Uterus (tissue), 2 donors: Measurements from ENCODE around the gene DACT2.

Experiments used
- CTCF ChIP-seq, 4 experiments: fragments of 200-600 bp in 2 of 4; fragments of 450-650 bp in 2 of 4; sonication (generic) in 2 of 4; IDR thresholded peaks; one replicate each; pipeline ENCODE4 v1.5.1; 2016 to 2019; ENCODE audit warnings: antibody characterized with exemption in 4 of 4, mild to moderate bottlenecking in 2 of 4, moderate library complexity in 1 of 4
- POLR2A ChIP-seq, 2 donors: fragments of 450-650 bp; IDR thresholded peaks; one replicate each; pipeline ENCODE4 v1.6.1; 2016; ENCODE audit warnings: antibody characterized with exemption in 2 of 2, mild to moderate bottlenecking in 1 of 2, moderate library complexity in 1 of 2

DNA sequence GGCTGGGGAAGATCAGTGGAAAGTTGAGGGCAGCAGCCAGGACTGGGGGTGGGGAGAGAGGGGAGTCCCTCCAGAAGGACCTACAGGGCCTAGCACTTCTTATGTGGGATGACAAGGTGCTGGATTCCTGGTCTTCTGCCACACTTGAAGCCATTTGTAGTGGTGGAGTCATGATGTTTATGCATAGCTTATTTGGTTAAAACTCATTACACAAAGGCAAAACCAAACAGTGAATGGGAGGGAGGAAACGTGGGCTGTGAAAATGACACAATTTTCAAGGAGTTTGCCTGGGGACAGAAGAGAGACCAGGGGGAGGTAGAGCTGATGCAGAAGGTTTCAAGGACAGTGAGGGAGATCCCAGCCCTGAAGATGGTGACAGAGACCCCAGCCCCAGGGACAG, 50.8 kb downstream of the DACT2 start:
- TF ChIP-seq CTCF (IDR thresholded peaks at IDR 0.05) (no peak), POLR2A (IDR thresholded peaks at IDR 0.05) (no peak)
